ENCODE results near the gene DHX9.

- TF ChIP-seq CTCF (IDR thresholded peaks at IDR 0.05) (no peak), POLR2A (IDR thresholded peaks at IDR 0.05) (no peak)
Observed at GRCh38 chr1:182872881-182873280, 33.7 kb downstream of the DHX9 start.

All from tibial nerve (tissue), 3 donors.